HL-60/S4 treated with phorbol 12-myristate 13-acetate at 8.2 ng/mL for 4 days and 3 days (cell line): ENCODE measurements around the gene PLEKHA8.

Source experiments
- in situ Hi-C: fragments of 300-500 bp; cut with MboI; formaldehyde crosslinking; loops from 2 replicates; pipeline ENCODE4 v1.15.0; 2022; ENCODE audit warnings: low sequenced_read_pairs

Gene PLEKHA8

DNA sequence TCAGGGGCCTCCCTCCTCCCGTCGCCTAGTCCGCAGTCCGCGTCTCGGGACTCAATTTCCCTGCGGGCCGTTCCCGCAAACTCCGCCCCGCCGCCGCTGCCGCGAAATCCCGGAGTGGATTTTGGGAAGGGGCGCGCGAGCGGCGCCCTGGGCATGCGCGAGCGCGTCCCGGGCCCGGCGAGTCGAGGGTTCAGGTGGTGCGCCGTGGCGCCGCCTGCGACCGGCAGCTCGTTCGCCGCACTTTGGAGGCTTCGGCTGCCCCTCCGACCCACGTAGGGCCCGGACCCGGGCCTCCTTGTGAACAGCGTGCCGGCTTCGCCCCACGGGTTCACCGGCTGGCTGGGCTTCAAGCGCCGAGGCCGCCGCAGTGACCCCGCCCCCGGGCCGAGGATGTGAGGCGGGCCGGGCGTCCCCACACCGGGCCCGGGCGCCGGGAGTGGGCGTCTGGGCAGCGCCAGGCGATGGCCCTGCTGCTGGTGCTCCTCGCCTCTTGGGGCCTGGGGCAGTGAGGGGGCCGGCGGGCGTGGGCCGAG lies at the start of gene PLEKHA8:
PLEKHA8 (plus strand) TSS at position 197 of the 533 bp plus-strand sequence. CDS start 351 bp downstream, outside the sequence.
- in situ Hi-C loops = no loop called here

DNA sequence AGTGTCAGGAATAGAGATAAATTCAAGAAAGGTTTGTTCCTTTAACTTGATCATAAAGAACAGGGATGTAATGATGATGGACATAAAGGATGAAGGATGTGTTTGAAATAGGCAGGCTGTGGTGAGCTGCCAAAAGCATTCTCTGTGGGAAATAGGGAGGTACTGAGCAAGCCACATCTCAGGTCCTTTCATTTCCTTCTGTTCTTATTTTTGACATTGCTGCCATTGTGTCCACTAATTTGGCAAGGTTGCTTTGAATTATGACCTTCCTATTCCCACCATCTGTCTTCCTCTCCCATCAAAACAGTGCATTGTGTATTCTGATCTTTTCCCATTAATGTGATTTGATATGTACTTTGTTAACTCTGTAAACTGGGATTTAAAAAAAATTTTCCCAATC lies 48.1 kb upstream of the PLEKHA8 start:
- in situ Hi-C loops = no loop called here

DNA sequence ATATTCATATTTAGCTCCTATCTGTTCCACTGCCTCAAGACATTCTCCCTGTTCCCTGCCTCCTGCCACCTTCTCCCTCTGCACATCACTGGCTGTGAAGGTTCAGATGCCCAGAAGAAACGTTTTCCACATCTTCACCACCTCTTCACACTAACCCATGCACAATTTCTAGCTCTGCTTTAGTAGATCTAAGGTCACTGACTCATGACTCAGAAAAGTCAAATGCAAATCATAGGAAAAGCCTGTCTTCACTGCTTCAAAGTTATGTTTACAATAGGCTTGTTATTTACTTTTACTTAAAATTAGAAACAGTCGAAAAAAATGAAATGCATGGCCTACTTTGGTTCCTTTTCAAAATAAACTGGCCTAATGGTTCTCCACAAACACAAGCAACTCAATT lies 41.1 kb upstream of the PLEKHA8 start:
- in situ Hi-C loops = no loop called here

DNA sequence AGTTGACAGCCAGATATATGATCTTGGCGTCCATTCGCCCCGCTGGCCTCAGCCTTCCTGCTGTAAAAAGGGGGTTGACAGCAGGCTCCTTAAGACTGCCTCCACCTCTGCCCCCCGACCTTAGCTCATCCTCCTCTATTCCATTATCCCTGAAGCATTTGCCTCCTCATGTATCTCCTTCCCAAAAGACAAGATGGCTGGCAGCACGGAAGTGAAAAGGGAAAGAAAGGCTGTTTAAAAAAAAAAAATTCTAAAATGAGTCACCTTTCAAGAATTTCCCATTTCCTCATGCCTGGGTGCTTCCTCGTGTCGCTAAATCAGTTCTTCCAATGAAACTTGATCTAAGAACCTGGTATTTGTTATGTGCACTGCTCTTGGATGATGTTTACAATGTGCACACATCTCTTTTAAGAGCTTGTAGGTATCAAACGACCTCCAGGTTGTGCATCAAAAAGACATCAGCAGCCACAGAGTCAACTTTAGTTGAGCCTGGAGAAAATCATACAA lies 40.3 kb upstream of the PLEKHA8 start:
- in situ Hi-C loops = no loop called here

- in situ Hi-C loops = no loop called here
Measured at GRCh38 chr7:29988424-29989256, 39.6 kb upstream of the PLEKHA8 start.

GRCh38 chr7:29989257-29989995 lies 38.8 kb upstream of the PLEKHA8 start, which contains the start of gene SCRN1:
SCRN1 (minus strand) TSS chr7:29989801; CDS start chr7:29969067, 20,734 bp downstream.
- in situ Hi-C loops = no loop called here

DNA sequence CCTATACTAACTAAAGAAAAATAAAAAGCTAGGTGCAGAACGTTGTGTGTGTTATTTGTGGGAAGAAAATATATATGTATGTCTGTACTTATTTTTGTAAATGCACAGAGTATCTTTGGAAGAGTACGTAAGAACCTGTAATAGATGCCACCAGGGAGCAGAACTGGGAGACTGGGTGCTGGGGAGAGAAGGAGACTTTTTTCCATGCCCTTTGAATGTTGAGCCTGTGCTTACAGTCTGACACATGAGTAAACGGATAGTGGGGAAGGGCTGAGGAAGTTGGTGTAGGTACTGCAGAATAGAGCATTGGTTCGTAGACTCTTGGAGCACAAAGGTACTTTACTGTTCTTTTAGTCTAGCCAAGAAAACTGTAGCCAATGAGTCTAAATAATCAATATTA lies 37.3 kb upstream of the PLEKHA8 start:
- in situ Hi-C loops = no loop called here

DNA sequence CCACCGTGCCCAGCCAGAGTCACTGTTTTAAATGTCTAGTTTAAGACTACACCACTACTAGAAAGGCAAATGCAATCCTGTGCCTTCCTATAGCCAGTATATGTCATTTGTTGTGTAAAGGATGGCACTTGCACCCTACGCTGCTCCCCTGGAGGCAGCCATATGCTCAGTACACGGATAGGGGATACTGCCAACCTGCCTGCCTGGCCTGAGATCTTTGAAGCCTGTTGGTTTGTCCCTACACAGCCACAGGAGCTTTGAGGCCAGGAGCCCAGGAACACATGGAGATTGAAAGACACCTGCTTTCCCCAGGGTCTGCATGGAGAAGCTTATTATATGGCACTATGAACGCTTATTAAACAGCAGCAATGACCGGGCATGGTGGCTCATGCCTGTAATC lies 36.3 kb upstream of the PLEKHA8 start:
- in situ Hi-C loops = no loop called here

GRCh38 chr7:29993140-29993539 lies 35.1 kb upstream of the PLEKHA8 start:
- in situ Hi-C loops = no loop called here

DNA sequence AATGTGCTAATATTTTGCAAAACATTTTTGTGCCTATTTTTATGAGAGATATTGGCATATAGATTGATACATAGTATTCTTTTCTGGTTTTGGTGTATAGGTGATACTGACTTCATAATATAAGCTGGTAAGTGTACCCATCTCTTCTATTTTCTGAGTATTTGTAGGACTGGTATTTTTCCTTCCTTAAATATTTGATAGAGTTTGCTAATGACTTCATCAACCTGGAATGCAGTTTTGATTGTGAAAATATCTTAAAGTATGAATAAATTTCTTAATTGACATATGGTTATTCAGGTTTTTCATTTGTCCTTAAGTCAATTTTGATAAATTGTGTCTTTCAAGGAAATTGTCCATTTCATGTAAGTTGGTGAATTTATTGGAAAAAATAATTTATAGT lies 32.6 kb upstream of the PLEKHA8 start:
- in situ Hi-C loops = no loop called here

- in situ Hi-C loops = no loop called here
Measured at GRCh38 chr7:29996321-29996720, 31.9 kb upstream of the PLEKHA8 start.

DNA sequence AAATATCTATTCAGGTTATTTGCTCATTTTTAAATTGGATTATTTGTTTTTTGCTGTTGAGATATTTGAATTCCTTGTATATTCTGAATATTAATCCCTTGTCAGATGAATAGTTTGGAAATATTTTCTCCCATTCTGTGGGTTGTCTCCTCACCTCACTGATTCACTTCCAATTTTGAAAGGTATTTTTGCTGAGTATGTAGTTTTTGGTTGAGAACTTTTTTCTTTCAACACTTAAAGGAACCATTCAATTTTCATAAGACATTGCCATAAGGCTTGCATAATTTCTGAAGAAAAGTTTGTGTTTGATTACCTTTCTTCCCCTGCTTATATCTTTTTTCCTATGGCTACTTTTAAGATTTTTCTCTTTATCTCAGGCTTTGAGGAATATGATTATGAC lies 29.7 kb upstream of the PLEKHA8 start:
- in situ Hi-C loops = no loop called here

GRCh38 chr7:30001998-30002397 lies 26.2 kb upstream of the PLEKHA8 start:
- in situ Hi-C loops = no loop called here

- in situ Hi-C loops = no loop called here
Measured at GRCh38 chr7:30003098-30003497, 25.1 kb upstream of the PLEKHA8 start.

DNA sequence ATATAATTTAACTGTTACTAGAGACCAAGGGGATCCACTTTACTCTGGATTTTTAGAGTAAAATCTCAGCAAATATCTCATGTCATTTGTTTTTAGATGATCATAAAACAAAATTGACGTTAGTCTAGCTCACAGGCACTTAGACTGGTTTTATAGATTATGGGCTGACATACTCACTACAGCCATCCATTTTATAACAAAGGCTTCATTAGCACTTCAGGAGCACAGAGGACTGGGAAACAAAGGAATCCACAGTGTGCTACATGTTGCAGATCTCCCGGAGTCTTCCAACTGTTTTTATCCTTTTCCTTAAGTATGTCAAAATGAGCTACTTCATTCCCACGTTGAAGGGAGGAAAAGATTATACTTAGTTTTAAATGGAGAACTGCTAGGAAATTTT lies 22.7 kb upstream of the PLEKHA8 start:
- in situ Hi-C loops = no loop called here

GRCh38 chr7:30010021-30010420 lies 18.2 kb upstream of the PLEKHA8 start:
- in situ Hi-C loops = no loop called here

DNA sequence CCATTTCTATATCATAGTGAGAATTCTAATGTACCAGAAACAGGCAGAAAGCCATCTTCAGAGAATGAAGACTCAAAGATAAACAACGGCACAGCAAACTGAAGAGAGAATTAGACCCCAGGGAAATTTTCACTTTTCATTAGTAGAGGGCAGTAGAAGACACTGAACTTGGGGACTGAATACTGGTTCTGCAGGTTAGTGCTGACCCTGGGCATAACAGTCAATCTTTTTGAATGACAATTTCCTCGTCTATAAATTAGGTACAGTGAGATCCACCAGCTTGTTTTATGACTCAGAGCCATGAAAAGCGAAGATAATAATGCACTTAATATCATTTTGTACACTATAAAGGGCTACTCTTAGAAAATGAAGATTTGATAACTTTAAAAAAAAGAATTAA lies 15.5 kb upstream of the PLEKHA8 start:
- in situ Hi-C loops = no loop called here

GRCh38 chr7:30018451-30018850 lies 9.8 kb upstream of the PLEKHA8 start:
- in situ Hi-C loops = no loop called here

- in situ Hi-C loops = no loop called here
Measured at GRCh38 chr7:30019387-30019786, 8.8 kb upstream of the PLEKHA8 start.

- in situ Hi-C loops = no loop called here
Measured at GRCh38 chr7:30019960-30020359, 8.3 kb upstream of the PLEKHA8 start.

GRCh38 chr7:30020535-30020934 lies 7.7 kb upstream of the PLEKHA8 start:
- in situ Hi-C loops = no loop called here

DNA sequence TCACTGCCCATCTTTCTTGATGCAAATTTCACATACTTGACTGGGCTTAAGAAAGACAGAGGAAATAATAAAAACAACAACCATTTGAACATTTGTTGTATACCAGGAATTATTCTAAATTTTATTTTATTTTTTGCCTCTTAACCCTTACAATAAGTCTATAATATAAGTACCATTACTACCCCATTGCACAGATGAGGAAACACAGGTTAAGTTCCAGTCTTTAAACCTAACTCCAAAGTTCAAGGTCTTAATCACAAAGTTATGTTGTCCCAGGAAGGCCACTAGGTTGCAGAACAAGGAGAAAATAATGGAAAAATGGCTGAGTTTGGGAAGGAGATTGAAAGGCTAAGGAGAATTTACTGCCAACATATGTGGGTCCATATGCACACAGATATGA lies 5.2 kb upstream of the PLEKHA8 start:
- in situ Hi-C loops = no loop called here
